Measurements from ENCODE around the gene SPATA13. TPM values are rescaled to one million over a fixed set of nuclear protein-coding genes. Genes with fewer than 3 reads are reported as not detected.
A peak's percentile ranks its signal among the peaks of the same experiment; 100 is the strongest.

SPATA13 gene
- total and polyA plus RNA-seq, 2 donors (not counting 1 experiment from before 2014, with no cell fraction given): 11.6 to 24.6 TPM

- no peak overlapping the region for H3K4me2 ChIP-seq (ENCODE audit: extremely low read depth, insufficient read depth, low read length)
- DNase-seq (ENCODE audit: low read depth in 2 of 2): peak in 1 of 2 donors; percentile 50
- H3K4me3 ChIP-seq (replicated peaks in 1 of 4; ENCODE audit: control extremely low read depth in 1 of 4, insufficient read depth in 1 of 4, low read depth in 3 of 4, low read length in 4 of 4): no peak overlapping the region
Measured at GRCh38 chr13:24176351-24177101, 16.0 kb downstream of the SPATA13 start.

DNA sequence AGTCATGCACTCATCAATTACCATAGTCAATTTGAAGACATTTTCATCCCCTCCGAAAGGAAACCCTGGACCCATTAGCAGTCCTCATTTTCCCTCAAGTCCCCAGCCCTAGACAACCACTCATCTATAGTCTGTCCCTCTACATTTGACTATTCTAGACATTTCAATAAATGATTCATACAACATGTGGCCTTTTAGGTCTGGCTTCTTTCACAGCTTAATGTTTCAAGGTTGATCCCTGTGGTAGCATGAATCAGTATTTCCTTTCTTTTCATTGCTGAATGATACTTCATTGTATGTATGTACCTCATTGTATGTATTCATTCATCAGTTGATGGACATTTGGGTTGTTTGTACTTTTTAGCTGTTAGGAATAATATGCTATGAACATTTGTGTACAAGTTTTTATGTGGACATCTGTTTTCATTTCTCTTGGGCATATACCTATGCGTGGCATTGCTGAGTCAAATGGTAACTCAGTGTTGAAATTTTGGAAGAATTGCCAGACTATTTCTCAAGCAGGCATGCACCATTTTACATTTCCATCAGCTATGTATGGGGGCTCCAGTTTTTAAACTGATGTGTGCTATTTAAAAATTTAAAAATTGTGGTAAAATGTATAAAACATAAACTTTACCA lies 18.4 kb downstream of the SPATA13 start:
- no peak for TF ChIP-seq EZH2 (IDR thresholded peaks at IDR 0.05; ENCODE audit: low read length, missing control alignments)
- TF ChIP-seq, protein P1, sequence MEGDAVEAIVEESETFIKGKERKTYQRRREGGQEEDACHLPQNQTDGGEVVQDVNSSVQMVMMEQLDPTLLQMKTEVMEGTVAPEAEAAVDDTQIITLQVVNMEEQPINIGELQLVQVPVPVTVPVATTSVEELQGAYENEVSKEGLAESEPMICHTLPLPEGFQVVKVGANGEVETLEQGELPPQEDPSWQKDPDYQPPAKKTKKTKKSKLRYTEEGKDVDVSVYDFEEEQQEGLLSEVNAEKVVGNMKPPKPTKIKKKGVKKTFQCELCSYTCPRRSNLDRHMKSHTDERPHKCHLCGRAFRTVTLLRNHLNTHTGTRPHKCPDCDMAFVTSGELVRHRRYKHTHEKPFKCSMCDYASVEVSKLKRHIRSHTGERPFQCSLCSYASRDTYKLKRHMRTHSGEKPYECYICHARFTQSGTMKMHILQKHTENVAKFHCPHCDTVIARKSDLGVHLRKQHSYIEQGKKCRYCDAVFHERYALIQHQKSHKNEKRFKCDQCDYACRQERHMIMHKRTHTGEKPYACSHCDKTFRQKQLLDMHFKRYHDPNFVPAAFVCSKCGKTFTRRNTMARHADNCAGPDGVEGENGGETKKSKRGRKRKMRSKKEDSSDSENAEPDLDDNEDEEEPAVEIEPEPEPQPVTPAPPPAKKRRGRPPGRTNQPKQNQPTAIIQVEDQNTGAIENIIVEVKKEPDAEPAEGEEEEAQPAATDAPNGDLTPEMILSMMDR (conservative IDR thresholded peaks at IDR 0.05 in 1 of 2, IDR thresholded peaks at IDR 0.05 in 1 of 2; ENCODE audit: low read depth in 1 of 2, low read length in 2 of 2): no peak
- H3K4me3 ChIP-seq (replicated peaks in 1 of 4; ENCODE audit: control extremely low read depth in 1 of 4, insufficient read depth in 1 of 4, low read depth in 3 of 4, low read length in 4 of 4): no peak overlapping the region
- no peaks in the 10 kb centered on the region for H4K20me1 ChIP-seq (ENCODE audit: control insufficient read depth, extremely low read depth, insufficient read depth, low read length)
- DNase-seq (ENCODE audit: low read depth in 2 of 2): peak in 1 of 2 donors; percentile 82
- H2AFZ ChIP-seq (ENCODE audit: low read length): no peak overlapping the region
- no peaks in the 10 kb centered on the region for H3K79me2 ChIP-seq (ENCODE audit: control insufficient read depth, insufficient read depth, low read length)
- H3K4me1 ChIP-seq (ENCODE audit: control insufficient read depth, extremely low read depth, insufficient read depth, low read length): no peaks in the 10 kb centered on the region
- no peaks in the 10 kb centered on the region for H3K36me3 ChIP-seq (ENCODE audit: control insufficient read depth, insufficient read depth, low read length)
- H3K9ac ChIP-seq (ENCODE audit: insufficient read depth, low read length): no peak overlapping the region
- no peaks in the 10 kb centered on the region for H3K9me3 ChIP-seq (ENCODE audit: control insufficient read depth, insufficient read depth, low read depth, low read length)
- H3K27ac ChIP-seq (ENCODE audit: insufficient read depth, low read length): no peak overlapping the region
- no peak overlapping the region for H3K4me2 ChIP-seq (ENCODE audit: extremely low read depth, insufficient read depth, low read length)
- no peaks in the 10 kb centered on the region for H3K27me3 ChIP-seq (ENCODE audit: control insufficient read depth, insufficient read depth, low read length)

More at GRCh38 chr13:24176351-24177101, 16.0 kb downstream of the SPATA13 start:
- Histone ChIP-seq H3K9ac (ENCODE audit: insufficient read depth, low read length) (no peak overlapping the region), H4K20me1 (ENCODE audit: control insufficient read depth, extremely low read depth, insufficient read depth, low read length) (no peaks in the 10 kb centered on the region), H3K36me3 (ENCODE audit: control insufficient read depth, insufficient read depth, low read length) (no peaks in the 10 kb centered on the region), H3K79me2 (ENCODE audit: control insufficient read depth, insufficient read depth, low read length) (no peaks in the 10 kb centered on the region), H3K9me3 (ENCODE audit: control insufficient read depth, insufficient read depth, low read depth, low read length) (no peaks in the 10 kb centered on the region), H3K27ac (ENCODE audit: insufficient read depth, low read length) (no peak overlapping the region), H3K27me3 (ENCODE audit: control insufficient read depth, insufficient read depth, low read length) (no peaks in the 10 kb centered on the region), H2AFZ (ENCODE audit: low read length) (no peak overlapping the region), H3K4me1 (ENCODE audit: control insufficient read depth, extremely low read depth, insufficient read depth, low read length) (no peaks in the 10 kb centered on the region)
- no peak for TF ChIP-seq EZH2 (IDR thresholded peaks at IDR 0.05; ENCODE audit: low read length, missing control alignments)
- TF ChIP-seq, protein P1 (conservative IDR thresholded peaks at IDR 0.05 in 1 of 2, IDR thresholded peaks at IDR 0.05 in 1 of 2; ENCODE audit: low read depth in 1 of 2, low read length in 2 of 2): no peak

GRCh38 chr13:24179486-24179850 lies 18.9 kb downstream of the SPATA13 start:
- no peak overlapping the region for H3K4me3 ChIP-seq (replicated peaks in 1 of 4; ENCODE audit: control extremely low read depth in 1 of 4, insufficient read depth in 1 of 4, low read depth in 3 of 4, low read length in 4 of 4)

More at GRCh38 chr13:24179486-24179850, 18.9 kb downstream of the SPATA13 start:
- no peak overlapping the region for H2AFZ ChIP-seq (ENCODE audit: low read length)
- no peaks in the 10 kb centered on the region for H3K79me2 ChIP-seq (ENCODE audit: control insufficient read depth, insufficient read depth, low read length)
- no peak for TF ChIP-seq EZH2 (IDR thresholded peaks at IDR 0.05; ENCODE audit: low read length, missing control alignments)
- TF ChIP-seq, protein P1 (conservative IDR thresholded peaks at IDR 0.05 in 1 of 2, IDR thresholded peaks at IDR 0.05 in 1 of 2; ENCODE audit: low read depth in 1 of 2, low read length in 2 of 2): no peak
- H3K9ac ChIP-seq (ENCODE audit: insufficient read depth, low read length): no peak overlapping the region
- no peak overlapping the region for H3K4me2 ChIP-seq (ENCODE audit: extremely low read depth, insufficient read depth, low read length)
- no peaks in the 10 kb centered on the region for H3K4me1 ChIP-seq (ENCODE audit: control insufficient read depth, extremely low read depth, insufficient read depth, low read length)
- no peaks in the 10 kb centered on the region for H3K9me3 ChIP-seq (ENCODE audit: control insufficient read depth, insufficient read depth, low read depth, low read length)
- no peaks in the 10 kb centered on the region for H4K20me1 ChIP-seq (ENCODE audit: control insufficient read depth, extremely low read depth, insufficient read depth, low read length)
- no peaks in the 10 kb centered on the region for H3K27me3 ChIP-seq (ENCODE audit: control insufficient read depth, insufficient read depth, low read length)
- H3K27ac ChIP-seq (ENCODE audit: insufficient read depth, low read length): no peak overlapping the region
- DNase-seq (ENCODE audit: low read depth in 2 of 2): no peak
- H3K36me3 ChIP-seq (ENCODE audit: control insufficient read depth, insufficient read depth, low read length): no peaks in the 10 kb centered on the region

Data from fibroblast of lung (primary cell).